ENCODE results near the gene OXSR1.

The OXSR1 gene

GRCh38 chr3:38148311-38148882 is 16.9 kb upstream of the OXSR1 start:
- TF ChIP-seq FOXP2 (optimal IDR thresholded peaks at IDR 0.05; ENCODE audit: borderline replicate concordance, extremely low read depth, extremely low read length, insufficient read depth) (no peak), POLR2AphosphoS5 (IDR thresholded peaks at IDR 0.05; ENCODE audit: low read depth, low read length) (no peak), TAF1 (IDR thresholded peaks at IDR 0.05; ENCODE audit: borderline replicate concordance, insufficient read depth, low read length) (no peak), SIN3A (IDR thresholded peaks at IDR 0.05; ENCODE audit: borderline replicate concordance, insufficient read depth, low read length) (no peak)
- TF ChIP-seq, protein P1, sequence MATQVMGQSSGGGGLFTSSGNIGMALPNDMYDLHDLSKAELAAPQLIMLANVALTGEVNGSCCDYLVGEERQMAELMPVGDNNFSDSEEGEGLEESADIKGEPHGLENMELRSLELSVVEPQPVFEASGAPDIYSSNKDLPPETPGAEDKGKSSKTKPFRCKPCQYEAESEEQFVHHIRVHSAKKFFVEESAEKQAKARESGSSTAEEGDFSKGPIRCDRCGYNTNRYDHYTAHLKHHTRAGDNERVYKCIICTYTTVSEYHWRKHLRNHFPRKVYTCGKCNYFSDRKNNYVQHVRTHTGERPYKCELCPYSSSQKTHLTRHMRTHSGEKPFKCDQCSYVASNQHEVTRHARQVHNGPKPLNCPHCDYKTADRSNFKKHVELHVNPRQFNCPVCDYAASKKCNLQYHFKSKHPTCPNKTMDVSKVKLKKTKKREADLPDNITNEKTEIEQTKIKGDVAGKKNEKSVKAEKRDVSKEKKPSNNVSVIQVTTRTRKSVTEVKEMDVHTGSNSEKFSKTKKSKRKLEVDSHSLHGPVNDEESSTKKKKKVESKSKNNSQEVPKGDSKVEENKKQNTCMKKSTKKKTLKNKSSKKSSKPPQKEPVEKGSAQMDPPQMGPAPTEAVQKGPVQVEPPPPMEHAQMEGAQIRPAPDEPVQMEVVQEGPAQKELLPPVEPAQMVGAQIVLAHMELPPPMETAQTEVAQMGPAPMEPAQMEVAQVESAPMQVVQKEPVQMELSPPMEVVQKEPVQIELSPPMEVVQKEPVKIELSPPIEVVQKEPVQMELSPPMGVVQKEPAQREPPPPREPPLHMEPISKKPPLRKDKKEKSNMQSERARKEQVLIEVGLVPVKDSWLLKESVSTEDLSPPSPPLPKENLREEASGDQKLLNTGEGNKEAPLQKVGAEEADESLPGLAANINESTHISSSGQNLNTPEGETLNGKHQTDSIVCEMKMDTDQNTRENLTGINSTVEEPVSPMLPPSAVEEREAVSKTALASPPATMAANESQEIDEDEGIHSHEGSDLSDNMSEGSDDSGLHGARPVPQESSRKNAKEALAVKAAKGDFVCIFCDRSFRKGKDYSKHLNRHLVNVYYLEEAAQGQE (IDR thresholded peaks at IDR 0.05; ENCODE audit: insufficient read depth in 1 of 2, low read depth in 2 of 2, low read length in 2 of 2): no peak

DNA sequence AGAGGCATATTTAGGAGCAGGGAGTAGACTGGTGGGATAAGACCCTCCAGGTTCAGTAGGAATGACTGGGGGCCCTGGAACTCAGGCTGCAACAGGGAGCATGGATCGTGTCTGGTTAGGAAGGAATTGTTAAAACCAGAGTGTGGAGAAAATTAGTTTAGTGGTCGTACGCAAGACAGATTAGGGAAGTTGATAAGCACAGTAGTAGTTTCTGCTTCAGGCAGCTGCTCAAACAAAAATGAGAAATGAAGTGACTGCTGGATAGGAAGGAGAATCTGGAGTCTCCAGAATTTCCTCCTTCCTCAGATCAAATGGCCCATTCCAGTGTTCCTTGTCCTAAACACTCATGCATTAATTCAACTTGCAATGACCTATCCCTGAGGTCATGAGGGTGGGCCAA is 15.6 kb upstream of the OXSR1 start:
- TF ChIP-seq FOXP2 (optimal IDR thresholded peaks at IDR 0.05; ENCODE audit: borderline replicate concordance, extremely low read depth, extremely low read length, insufficient read depth) (no peak), SIN3A (IDR thresholded peaks at IDR 0.05; ENCODE audit: borderline replicate concordance, insufficient read depth, low read length) (no peak), POLR2AphosphoS5 (IDR thresholded peaks at IDR 0.05; ENCODE audit: low read depth, low read length) (no peak), TAF1 (IDR thresholded peaks at IDR 0.05; ENCODE audit: borderline replicate concordance, insufficient read depth, low read length) (no peak)
- TF ChIP-seq, protein P1 (IDR thresholded peaks at IDR 0.05; ENCODE audit: insufficient read depth in 1 of 2, low read depth in 2 of 2, low read length in 2 of 2): no peak

GRCh38 chr3:38150780-38151528 is 14.4 kb upstream of the OXSR1 start:
- no peak for TF ChIP-seq TAF1 (IDR thresholded peaks at IDR 0.05; ENCODE audit: borderline replicate concordance, insufficient read depth, low read length)
- no peak for TF ChIP-seq SIN3A (IDR thresholded peaks at IDR 0.05; ENCODE audit: borderline replicate concordance, insufficient read depth, low read length)
- TF ChIP-seq, protein P1 (IDR thresholded peaks at IDR 0.05; ENCODE audit: insufficient read depth in 1 of 2, low read depth in 2 of 2, low read length in 2 of 2): no peak
- no peak for TF ChIP-seq POLR2AphosphoS5 (IDR thresholded peaks at IDR 0.05; ENCODE audit: low read depth, low read length)
- no peak for TF ChIP-seq FOXP2 (optimal IDR thresholded peaks at IDR 0.05; ENCODE audit: borderline replicate concordance, extremely low read depth, extremely low read length, insufficient read depth)

DNA sequence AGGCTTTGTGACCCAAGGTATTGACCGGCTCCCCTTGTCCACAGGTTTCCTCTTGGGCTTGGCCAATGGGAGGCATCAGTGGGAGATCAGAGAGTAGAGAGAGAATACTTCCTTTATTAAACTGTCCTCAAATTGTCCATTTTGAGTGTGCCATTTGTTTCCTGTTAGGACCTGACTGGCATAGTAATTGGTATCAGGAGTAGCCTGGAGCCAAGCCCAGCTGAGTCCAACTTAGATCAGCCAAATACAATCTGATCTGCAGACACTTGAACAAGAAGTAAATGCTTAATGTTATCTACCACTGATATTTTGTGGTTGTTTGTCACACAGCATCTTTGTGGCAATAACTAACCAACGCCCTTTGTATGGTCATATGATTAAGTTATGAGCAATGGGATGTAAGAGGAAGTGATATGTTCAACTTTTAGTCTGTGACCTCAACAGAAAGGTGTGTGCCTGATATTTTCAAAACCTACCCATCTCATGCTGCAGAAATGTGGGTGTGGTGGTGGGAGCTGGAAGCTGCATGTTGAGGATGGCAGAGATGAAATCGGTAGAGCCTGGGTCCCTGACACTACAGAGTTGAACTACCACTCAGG is 13.6 kb upstream of the OXSR1 start:
- TF ChIP-seq POLR2AphosphoS5 (IDR thresholded peaks at IDR 0.05; ENCODE audit: low read depth, low read length): no peak
- TF ChIP-seq FOXP2 (optimal IDR thresholded peaks at IDR 0.05; ENCODE audit: borderline replicate concordance, extremely low read depth, extremely low read length, insufficient read depth): no peak
- TF ChIP-seq, protein P1 (IDR thresholded peaks at IDR 0.05; ENCODE audit: insufficient read depth in 1 of 2, low read depth in 2 of 2, low read length in 2 of 2): no peak
- TF ChIP-seq SIN3A (IDR thresholded peaks at IDR 0.05; ENCODE audit: borderline replicate concordance, insufficient read depth, low read length): no peak
- no peak for TF ChIP-seq TAF1 (IDR thresholded peaks at IDR 0.05; ENCODE audit: borderline replicate concordance, insufficient read depth, low read length)
